GM12865 (cell line): ENCODE measurements around the gene DIAPH2.

Experiments
- DNase-seq: peaks from one replicate; pipeline ENCODE4 v3.0.0; 2010; ENCODE audit warnings: low read depth
- H3K4me3 ChIP-seq: 2 replicates; pipeline ENCODE4 v1.5.1; 2011; ENCODE audit warnings: mild to moderate bottlenecking, low read depth, low read length, control low read depth
- CTCF ChIP-seq: IDR thresholded peaks from 2 replicates; pipeline ENCODE4 v1.5.1; 2011; ENCODE audit warnings: low read length, control low read depth, low read depth, inconsistent platforms; ENCODE audit not compliant: insufficient read depth; ENCODE audit errors: missing control alignments

The DIAPH2 gene

GRCh38 chrX:96978906-96979305 lies 294.3 kb downstream of the DIAPH2 start:
- H3K4me3 ChIP-seq = no peak overlapping the region
- DNase-seq = no peak
- TF ChIP-seq CTCF = no peak

DNA sequence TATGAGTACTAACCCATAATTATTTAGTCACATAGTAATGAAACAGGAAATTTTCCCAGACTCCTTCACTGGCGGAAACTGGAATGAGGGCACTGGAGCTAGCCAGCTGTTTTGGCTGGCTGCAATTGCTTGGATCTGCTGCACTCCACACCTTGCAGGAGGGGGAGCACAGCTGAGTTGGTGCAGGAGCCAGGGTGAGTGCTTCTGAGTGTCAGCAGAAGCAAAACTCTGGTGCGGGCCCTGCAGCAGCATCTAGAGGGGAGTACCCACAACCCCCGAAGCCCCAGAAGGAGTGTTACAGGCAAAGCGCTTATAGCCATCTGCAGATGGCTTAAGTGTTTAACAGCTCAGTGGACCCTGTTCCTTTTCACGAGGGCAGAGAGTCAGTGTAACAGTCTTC lies 295.1 kb downstream of the DIAPH2 start:
- DNase-seq = no peak
- no peak for TF ChIP-seq CTCF

GRCh38 chrX:96982161-96982560 lies 297.5 kb downstream of the DIAPH2 start:
- TF ChIP-seq CTCF = no peak
- no peak overlapping the region for H3K4me3 ChIP-seq
- DNase-seq = no peak

More for the DNA sequence above, 295.1 kb downstream of the DIAPH2 start:
- H3K4me3 ChIP-seq = no peak overlapping the region

GRCh38 chrX:96984538-96984937 lies 299.9 kb downstream of the DIAPH2 start:
- H3K4me3 ChIP-seq = no peak overlapping the region
- no peak for DNase-seq
- TF ChIP-seq CTCF = no peak

- DNase-seq = no peak
- no peak overlapping the region for H3K4me3 ChIP-seq
- TF ChIP-seq CTCF = no peak
Measured at GRCh38 chrX:96985046-96985445, 300.4 kb downstream of the DIAPH2 start.

- no peak overlapping the region for H3K4me3 ChIP-seq
- no peak for DNase-seq
- TF ChIP-seq CTCF = no peak
Measured at GRCh38 chrX:96987228-96987627, 302.6 kb downstream of the DIAPH2 start.

DNA sequence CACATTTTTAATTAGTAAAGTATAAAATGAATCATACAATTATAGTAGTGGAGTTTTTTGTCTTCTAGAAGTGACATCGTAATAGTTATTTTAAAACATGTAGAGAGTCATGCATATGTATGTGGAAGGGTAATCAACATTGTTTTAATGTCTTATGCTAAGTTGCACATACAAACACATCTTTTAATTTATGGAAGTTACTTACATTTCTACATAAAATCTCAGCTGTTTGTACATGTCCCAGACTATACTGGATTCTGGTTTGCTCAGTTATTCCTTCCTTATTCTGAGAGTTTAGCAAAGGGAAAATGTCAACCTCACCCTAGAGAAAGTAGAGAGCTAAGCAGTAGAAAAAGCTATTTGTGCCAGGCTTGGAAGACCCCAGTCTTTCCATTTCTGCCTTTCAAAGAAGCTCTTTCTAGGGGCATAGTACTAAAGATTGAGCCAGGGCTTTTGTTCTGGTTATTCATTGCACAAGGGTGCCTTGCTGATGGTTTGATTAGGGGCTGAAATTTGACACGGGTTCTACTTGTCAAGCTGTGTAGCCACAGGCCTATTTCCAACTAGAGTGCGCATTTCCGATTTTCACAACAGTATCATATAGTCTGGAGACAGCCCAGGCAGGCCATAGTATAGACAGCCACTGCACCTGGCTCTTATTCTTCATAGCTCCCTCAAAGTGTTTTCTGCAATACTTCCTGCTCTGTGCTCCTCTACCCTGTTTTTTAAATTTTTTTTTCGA lies 305.4 kb downstream of the DIAPH2 start:
- H3K4me3 ChIP-seq = no peak overlapping the region
- DNase-seq = no peak
- TF ChIP-seq CTCF = no peak
